GM19438 (cell line): ENCODE results near the gene STK40.

Experiments used
- ATAC-seq: cut with Tn5 transposase; IDR thresholded peaks from one replicate; pipeline ENCODE4 v1.9.1; 2021; ENCODE audit warnings: low read depth; ENCODE audit not compliant: unreplicated experiment

STK40 gene

GRCh38 chr1:36377791-36378492, 7.8 kb downstream of the STK40 start:
- ATAC-seq, result no peak

GRCh38 chr1:36372617-36373016, 13.1 kb downstream of the STK40 start:
- no peak for ATAC-seq

- no peak for ATAC-seq
Measured at GRCh38 chr1:36369061-36369861, 16.5 kb downstream of the STK40 start.

GRCh38 chr1:36367798-36368197, 17.9 kb downstream of the STK40 start:
- ATAC-seq, result no peak

GRCh38 chr1:36367066-36367465, 18.7 kb downstream of the STK40 start:
- ATAC-seq, result no peak

- no peak for ATAC-seq
Measured at GRCh38 chr1:36366091-36366661, 19.5 kb downstream of the STK40 start.

- no peak for ATAC-seq
Measured at GRCh38 chr1:36365381-36365780, 20.3 kb downstream of the STK40 start.

GRCh38 chr1:36359911-36360550, 25.7 kb downstream of the STK40 start:
- no peak for ATAC-seq

GRCh38 chr1:36359383-36359782, 26.3 kb downstream of the STK40 start:
- no peak for ATAC-seq

- ATAC-seq, result no peak
Measured at GRCh38 chr1:36358514-36359084, 27.1 kb downstream of the STK40 start.

GRCh38 chr1:36355811-36356210, 29.9 kb downstream of the STK40 start:
- no peak for ATAC-seq

- ATAC-seq, result no peak
Measured at GRCh38 chr1:36354486-36354885, 31.2 kb downstream of the STK40 start.

GRCh38 chr1:36352910-36353878, 32.5 kb downstream of the STK40 start:
- no peak for ATAC-seq

GRCh38 chr1:36352125-36352909, 33.4 kb downstream of the STK40 start:
- ATAC-seq, result no peak

- ATAC-seq, result no peak
Measured at GRCh38 chr1:36351227-36351977, 34.3 kb downstream of the STK40 start.

GRCh38 chr1:36350659-36351226, 35.0 kb downstream of the STK40 start:
- no peak for ATAC-seq

- no peak for ATAC-seq
Measured at GRCh38 chr1:36349839-36350238, 35.9 kb downstream of the STK40 start.

GRCh38 chr1:36349241-36349671, 36.5 kb downstream of the STK40 start:
- peak; percentile 90 for ATAC-seq
